8988T (cell line): Measurements from ENCODE around the gene KRT79.
"Not testable (repeated sequence)": the region's sequence is repeated elsewhere in the genome, so short reads cannot be mapped to it uniquely, and the experiment has no call there.

Experiments
- DNase-seq: peaks from one replicate; pipeline ENCODE4 v3.0.0; 2011

KRT79 gene

GRCh38 chr12:52833922-52834726 lies at the start of gene KRT79:
TSS of gene KRT79 (minus strand) at chr12:52834311. CDS start at chr12:52834260, 51 bp downstream.
- no peak for DNase-seq

- not testable (repeated sequence) for DNase-seq
Measured at GRCh38 chr12:52880499-52880898, 46.4 kb upstream of the KRT79 start.

- peak; percentile 84 for DNase-seq
Measured at GRCh38 chr12:52879394-52880351, 45.6 kb upstream of the KRT79 start.

- no peak for DNase-seq
Measured at GRCh38 chr12:52878507-52879393, 44.6 kb upstream of the KRT79 start.

- no peak for DNase-seq
Measured at GRCh38 chr12:52877242-52877641, 43.1 kb upstream of the KRT79 start.

- no peak for DNase-seq
Measured at GRCh38 chr12:52876372-52876771, 42.3 kb upstream of the KRT79 start.

- DNase-seq = no peak
Measured at GRCh38 chr12:52874573-52875435, 40.7 kb upstream of the KRT79 start.

GRCh38 chr12:52873832-52874572 lies 39.9 kb upstream of the KRT79 start:
- peak; percentile 94 for DNase-seq

GRCh38 chr12:52873513-52873831 lies 39.4 kb upstream of the KRT79 start:
- DNase-seq = no peak

- no peak for DNase-seq
Measured at GRCh38 chr12:52872644-52873389, 38.7 kb upstream of the KRT79 start.

GRCh38 chr12:52871291-52872039 lies 37.4 kb upstream of the KRT79 start:
- peak; percentile 79 for DNase-seq

- peak; percentile 94 for DNase-seq
Measured at GRCh38 chr12:52870361-52871290, 36.5 kb upstream of the KRT79 start.

GRCh38 chr12:52867642-52868041 lies 33.5 kb upstream of the KRT79 start:
- no peak for DNase-seq

GRCh38 chr12:52867152-52867551 lies 33.0 kb upstream of the KRT79 start:
- no peak for DNase-seq

GRCh38 chr12:52865090-52865944 lies 31.2 kb upstream of the KRT79 start:
- peak; percentile 90 for DNase-seq

GRCh38 chr12:52862023-52862422 lies 27.9 kb upstream of the KRT79 start:
- DNase-seq = no peak

GRCh38 chr12:52861511-52861910 lies 27.4 kb upstream of the KRT79 start:
- no peak for DNase-seq
